Smooth muscle cell (in vitro differentiated cells): ENCODE data around the gene PDE4D. TPM values are rescaled to one million over a fixed set of nuclear protein-coding genes. Genes with fewer than 3 reads are reported as not detected.

Experiments
- DNase-seq: peaks from one replicate; lab custom pipeline; 2025; ENCODE audit not compliant: unreplicated experiment; lab: John Stamatoyannopoulos, UW
- H2AFZ ChIP-seq: fragments of 200-600 bp; sonication (generic); 2 replicates; pipeline ENCODE4 v1.6.0; 2016; ENCODE audit warnings: antibody characterized with exemption, low read depth, mild to moderate bottlenecking
- H3F3A ChIP-seq: fragments of 200-600 bp; sonication (generic); 2 replicates; pipeline ENCODE4 v1.6.0; 2017; ENCODE audit warnings: antibody characterized with exemption, low read depth
- H3K27ac ChIP-seq: fragments of 200-600 bp; sonication (generic); 2 replicates; pipeline ENCODE4 v1.5.1; 2016; ENCODE audit warnings: low read depth, mild to moderate bottlenecking
- H3K27me3 ChIP-seq: fragments of 200-600 bp; sonication (generic); 2 replicates; pipeline ENCODE4 v1.6.1; 2016; ENCODE audit warnings: low read depth, mild to moderate bottlenecking
- H3K36me3 ChIP-seq: fragments of 200-600 bp; sonication (generic); 2 replicates; pipeline ENCODE4 v1.5.1; 2016; ENCODE audit warnings: low read depth
- H3K4me1 ChIP-seq: fragments of 200-600 bp; sonication (generic); 2 replicates; pipeline ENCODE4 v1.5.1; 2016; ENCODE audit warnings: low read depth
- H3K4me2 ChIP-seq: fragments of 200-600 bp; sonication (generic); 2 replicates; pipeline ENCODE4 v1.6.0; 2016; ENCODE audit warnings: mild to moderate bottlenecking
- H3K4me3 ChIP-seq: fragments of 200-600 bp; sonication (generic); 2 replicates; pipeline ENCODE4 v1.5.1; 2016; ENCODE audit warnings: mild to moderate bottlenecking
- H3K79me2 ChIP-seq: fragments of 200-600 bp; sonication (generic); 2 replicates; pipeline ENCODE4 v1.6.0; 2016; ENCODE audit warnings: low read depth, mild to moderate bottlenecking
- H3K9ac ChIP-seq: fragments of 200-600 bp; sonication (generic); 2 replicates; pipeline ENCODE4 v1.6.0; 2016; ENCODE audit warnings: low read depth
- H3K9me3 ChIP-seq: fragments of 200-600 bp; sonication (generic); replicated peaks from 2 replicates; pipeline ENCODE4 v1.5.1; 2016; ENCODE audit warnings: low read depth
- H4K20me1 ChIP-seq: fragments of 200-600 bp; sonication (generic); 2 replicates; pipeline ENCODE4 v1.6.0; 2016; ENCODE audit warnings: low read depth
- WGBS: methylation state at CpG from one replicate; pipeline ENCODE4 v1.1.7; 2016; ENCODE audit warnings: low lambda C conversion rate; 5-methylcytosine and 5-hydroxymethylcytosine counted together
- polyA plus RNA-seq: library from polyadenylated mRNA; unstranded; fragments of >200 nt; fragmentation: Nextera tagmentation; extraction: Ambion mirVana; gene quantifications from 2 replicates; pipeline ENCODE4 v1.2.1, GENCODE V29; 2016
- total RNA-seq: library from RNA; depleted of rRNA; stranded (reverse); fragments of >200 nt; gene quantifications from 2 replicates; pipeline ENCODE4 v1.2.3, GENCODE V29; 2014
- TF ChIP-seq, protein P1 (sequence below): fragments of 200-600 bp; sonication (generic); IDR thresholded peaks from 2 replicates; pipeline ENCODE4 v1.5.1; 2017; ENCODE audit warnings: borderline replicate concordance, mild to moderate bottlenecking, antibody characterized with exemption; ENCODE audit not compliant: insufficient read depth, poor library complexity, severe bottlenecking

PDE4D gene
- total and polyA plus RNA-seq, 2 experiments from 2014 or later = 16.4 to 61.0 TPM

- Histone ChIP-seq H3K9ac (no peak overlapping the region), H3K27me3 (no peaks in the 10 kb centered on the region), H3K4me1 (peaks cover 3% of the 10 kb centered on the region), H3F3A (no peaks in the 10 kb centered on the region), H4K20me1 (peaks cover 64% of the 10 kb centered on the region), H3K79me2 (peaks cover 14% of the 10 kb centered on the region), H3K27ac (no peak overlapping the region), H3K4me3 (no peak overlapping the region), H3K4me2 (no peak overlapping the region), H3K9me3 (no peaks in the 10 kb centered on the region), H3K36me3 (no peaks in the 10 kb centered on the region), H2AFZ (no peak overlapping the region)
- TF ChIP-seq, protein P1, sequence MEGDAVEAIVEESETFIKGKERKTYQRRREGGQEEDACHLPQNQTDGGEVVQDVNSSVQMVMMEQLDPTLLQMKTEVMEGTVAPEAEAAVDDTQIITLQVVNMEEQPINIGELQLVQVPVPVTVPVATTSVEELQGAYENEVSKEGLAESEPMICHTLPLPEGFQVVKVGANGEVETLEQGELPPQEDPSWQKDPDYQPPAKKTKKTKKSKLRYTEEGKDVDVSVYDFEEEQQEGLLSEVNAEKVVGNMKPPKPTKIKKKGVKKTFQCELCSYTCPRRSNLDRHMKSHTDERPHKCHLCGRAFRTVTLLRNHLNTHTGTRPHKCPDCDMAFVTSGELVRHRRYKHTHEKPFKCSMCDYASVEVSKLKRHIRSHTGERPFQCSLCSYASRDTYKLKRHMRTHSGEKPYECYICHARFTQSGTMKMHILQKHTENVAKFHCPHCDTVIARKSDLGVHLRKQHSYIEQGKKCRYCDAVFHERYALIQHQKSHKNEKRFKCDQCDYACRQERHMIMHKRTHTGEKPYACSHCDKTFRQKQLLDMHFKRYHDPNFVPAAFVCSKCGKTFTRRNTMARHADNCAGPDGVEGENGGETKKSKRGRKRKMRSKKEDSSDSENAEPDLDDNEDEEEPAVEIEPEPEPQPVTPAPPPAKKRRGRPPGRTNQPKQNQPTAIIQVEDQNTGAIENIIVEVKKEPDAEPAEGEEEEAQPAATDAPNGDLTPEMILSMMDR = no peak
- no peak for DNase-seq
- WGBS = 100% methylated on average over 2 of the region's 2 CpGs
Measured at GRCh38 chr5:59599729-59600128, 293.8 kb downstream of the PDE4D start.

GRCh38 chr5:59598547-59598874 lies 295.0 kb downstream of the PDE4D start:
- WGBS = 88% methylated on average over 2 of the region's 2 CpGs
- H3K4me2 ChIP-seq = peak overlapping the region; percentile 20

GRCh38 chr5:59597690-59598546 lies 295.6 kb downstream of the PDE4D start:
- no peaks in the 10 kb centered on the region for H3K36me3 ChIP-seq
- DNase-seq = no peak
- H3K9me3 ChIP-seq = no peaks in the 10 kb centered on the region
- no peak overlapping the region for H3K4me3 ChIP-seq
- H4K20me1 ChIP-seq = peaks cover 64% of the 10 kb centered on the region
- peak overlapping the region; percentile 20 for H3K4me2 ChIP-seq
- no peaks in the 10 kb centered on the region for H3F3A ChIP-seq
- H3K9ac ChIP-seq = no peak overlapping the region
- no peak overlapping the region for H2AFZ ChIP-seq
- WGBS = 67% methylated on average over 6 of the region's 6 CpGs
- TF ChIP-seq, protein P1 = no peak
- peaks cover 14% of the 10 kb centered on the region for H3K79me2 ChIP-seq
- no peaks in the 10 kb centered on the region for H3K27me3 ChIP-seq
- no peak overlapping the region for H3K27ac ChIP-seq
- peaks cover 3% of the 10 kb centered on the region for H3K4me1 ChIP-seq

More at GRCh38 chr5:59598547-59598874, 295.0 kb downstream of the PDE4D start:
- H3K27ac ChIP-seq = no peak overlapping the region
- no peak overlapping the region for H2AFZ ChIP-seq
- no peaks in the 10 kb centered on the region for H3K27me3 ChIP-seq
- H3K79me2 ChIP-seq = peaks cover 14% of the 10 kb centered on the region
- H3K9ac ChIP-seq = no peak overlapping the region
- H3K36me3 ChIP-seq = no peaks in the 10 kb centered on the region
- H3K4me1 ChIP-seq = peaks cover 3% of the 10 kb centered on the region
- H3K9me3 ChIP-seq = no peaks in the 10 kb centered on the region
- TF ChIP-seq, protein P1 = no peak
- DNase-seq = no peak
- no peaks in the 10 kb centered on the region for H3F3A ChIP-seq
- H4K20me1 ChIP-seq = peaks cover 60% of the 10 kb centered on the region
- no peak overlapping the region for H3K4me3 ChIP-seq
